Astrocyte of the cerebellum (primary cell): ENCODE results near the gene UPF3A.
A peak's percentile ranks its signal among the peaks of the same experiment; 100 is the strongest.

Experiments
- DNase-seq: peaks from one replicate; pipeline ENCODE4 v3.0.0-alpha.2; 2011; ENCODE audit warnings: low read depth
- H3K4me3 ChIP-seq: 2 replicates; pipeline ENCODE4 v1.5.1; 2011; ENCODE audit warnings: mild to moderate bottlenecking, low read depth, low read length, moderate library complexity
- CTCF ChIP-seq: IDR thresholded peaks from 2 replicates; pipeline ENCODE4 v1.5.1; 2012; ENCODE audit warnings: low read length, low read depth, moderate library complexity, mild to moderate bottlenecking; ENCODE audit errors: missing control alignments
- in situ Hi-C: cut with HindIII; loops from 2 replicates; pipeline ENCODE4 v1.10.0; 2017; ENCODE audit warnings: low sequenced_read_pairs

UPF3A gene

GRCh38 chr13:114272977-114273376 is 8.4 kb upstream of the UPF3A start:
- no peak overlapping the region for H3K4me3 ChIP-seq
- in situ Hi-C loops: no loop called here
- TF ChIP-seq CTCF: no peak
- no peak for DNase-seq

GRCh38 chr13:114275304-114275703 is 6.1 kb upstream of the UPF3A start:
- DNase-seq: no peak
- H3K4me3 ChIP-seq: no peak overlapping the region
- in situ Hi-C loops: no loop called here
- TF ChIP-seq CTCF: no peak

GRCh38 chr13:114279146-114279545 is 2.3 kb upstream of the UPF3A start:
- no peak for DNase-seq
- H3K4me3 ChIP-seq: no peak overlapping the region
- in situ Hi-C loops: no loop called here
- TF ChIP-seq CTCF: no peak

GRCh38 chr13:114279758-114280355 is 1.5 kb upstream of the UPF3A start:
- H3K4me3 ChIP-seq: no peak overlapping the region
- no peak for TF ChIP-seq CTCF
- in situ Hi-C loops: no loop called here
- no peak for DNase-seq

- peak; percentile 50 for DNase-seq
- TF ChIP-seq CTCF: no peak
- in situ Hi-C loops: no loop called here
- peak overlapping the region; percentile 59 for H3K4me3 ChIP-seq
Measured at GRCh38 chr13:114282041-114282670, 755 bp downstream of the UPF3A start.

GRCh38 chr13:114283576-114283975 is 2.2 kb downstream of the UPF3A start:
- TF ChIP-seq CTCF: no peak
- in situ Hi-C loops: no loop called here
- no peak overlapping the region for H3K4me3 ChIP-seq
- DNase-seq: no peak

- no peak for DNase-seq
- no peak overlapping the region for H3K4me3 ChIP-seq
- TF ChIP-seq CTCF: no peak
- in situ Hi-C loops: no loop called here
Measured at GRCh38 chr13:114284680-114285079, 3.3 kb downstream of the UPF3A start.
